ENCODE results near the gene MRPL47. TPM values are rescaled to one million over a fixed set of nuclear protein-coding genes. Genes with fewer than 3 reads are reported as not detected.

MRPL47 gene
- total and polyA plus RNA-seq, 2 of the 13 experiments (the other 11 are each of a cell fraction or from before 2014, with no cell fraction given) = 36.1 to 83.8 TPM

DNA sequence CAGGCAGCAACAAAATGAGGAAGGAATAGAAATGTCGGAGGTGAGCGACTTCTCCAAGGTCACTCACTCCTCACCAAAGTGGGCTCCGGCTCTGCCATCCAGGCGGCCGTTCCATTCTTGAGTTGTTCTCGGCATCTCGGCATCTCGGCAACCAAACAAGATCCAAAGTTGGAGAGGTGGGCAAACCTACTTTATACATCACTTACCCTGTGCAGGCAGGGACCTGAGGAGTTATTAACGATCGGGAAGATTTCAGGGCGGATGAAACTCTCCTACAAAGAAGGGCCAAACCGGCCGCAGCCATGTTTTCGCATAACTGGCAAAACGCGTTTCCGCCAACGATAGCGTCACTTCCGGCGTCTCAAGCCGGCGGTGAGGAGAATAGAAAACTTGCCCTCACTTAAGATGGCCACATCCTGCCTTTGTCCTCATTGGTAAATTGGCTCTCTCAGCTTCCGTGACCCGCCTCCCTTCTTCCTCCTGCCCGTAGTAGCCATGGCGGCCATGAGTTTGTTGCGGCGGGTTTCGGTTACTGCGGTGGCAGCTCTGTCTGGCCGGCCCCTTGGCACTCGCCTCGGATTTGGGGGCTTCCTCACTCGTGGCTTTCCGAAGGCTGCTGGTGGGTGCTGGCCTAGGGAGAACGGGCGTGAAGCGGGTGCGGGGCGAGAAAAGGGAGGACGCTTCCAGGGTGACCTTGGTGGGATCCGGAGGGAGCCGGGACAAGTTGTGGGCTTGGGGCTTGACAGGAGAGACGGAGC is at the start of gene MRPL47, which contains the start of gene NDUFB5 (continued):
- TF ChIP-seq ZNF879 (CRISPR knock-in tag; IDR thresholded peaks at IDR 0.05) (peak; percentile 77; the same call in 1 of the 2 replicates), ISL2 (CRISPR knock-in tag; IDR thresholded peaks at IDR 0.05) (peak; percentile 24; the same call in 1 of the 2 replicates), ZNF746 (CRISPR knock-in tag; IDR thresholded peaks at IDR 0.05) (no peak), ZMYM3 (CRISPR knock-in tag; IDR thresholded peaks at IDR 0.05) (peak; percentile 40; the same call in 1 of the 2 replicates), ESRRA (CRISPR knock-in tag; IDR thresholded peaks at IDR 0.05; ENCODE audit: low read depth) (peak; percentile 94), FOXK1 (CRISPR knock-in tag; IDR thresholded peaks at IDR 0.05; ENCODE audit: borderline replicate concordance, low read depth) (peak; percentile 92), FIP1L1 (IDR thresholded peaks at IDR 0.05; ENCODE audit: borderline replicate concordance, insufficient read depth, low read depth, low read length) (no peak), TBL1XR1 (IDR thresholded peaks at IDR 0.05; ENCODE audit: borderline replicate concordance, low read length, partially characterized antibody) (peak; percentile 17), HOXA3 (CRISPR knock-in tag; IDR thresholded peaks at IDR 0.05) (peak; percentile 99), ZNF619 (CRISPR knock-in tag; IDR thresholded peaks at IDR 0.05) (0 out of 2 replicates have a peak, but pooled peaks have one; percentile 7), RCOR2 (CRISPR knock-in tag; IDR thresholded peaks at IDR 0.05) (no peak), SCMH1 (CRISPR knock-in tag; IDR thresholded peaks at IDR 0.05; ENCODE audit: borderline replicate concordance) (no peak), HNF4A (CRISPR knock-in tag; IDR thresholded peaks at IDR 0.05) (no peak), BORCS8-MEF2B (CRISPR knock-in tag; IDR thresholded peaks at IDR 0.05) (0 out of 2 replicates have a peak, but pooled peaks have one; percentile 50), HNRNPLL (IDR thresholded peaks at IDR 0.05; ENCODE audit: low read depth, low read length, poor library complexity, severe bottlenecking) (peak; percentile 49), GRHL1 (CRISPR knock-in tag; conservative IDR thresholded peaks at IDR 0.05) (no peak), SP5 (CRISPR knock-in tag; IDR thresholded peaks at IDR 0.05; ENCODE audit: borderline replicate concordance, low read depth) (peak; percentile 43; the same call in 1 of the 2 replicates)
- TF ChIP-seq, protein P1, sequence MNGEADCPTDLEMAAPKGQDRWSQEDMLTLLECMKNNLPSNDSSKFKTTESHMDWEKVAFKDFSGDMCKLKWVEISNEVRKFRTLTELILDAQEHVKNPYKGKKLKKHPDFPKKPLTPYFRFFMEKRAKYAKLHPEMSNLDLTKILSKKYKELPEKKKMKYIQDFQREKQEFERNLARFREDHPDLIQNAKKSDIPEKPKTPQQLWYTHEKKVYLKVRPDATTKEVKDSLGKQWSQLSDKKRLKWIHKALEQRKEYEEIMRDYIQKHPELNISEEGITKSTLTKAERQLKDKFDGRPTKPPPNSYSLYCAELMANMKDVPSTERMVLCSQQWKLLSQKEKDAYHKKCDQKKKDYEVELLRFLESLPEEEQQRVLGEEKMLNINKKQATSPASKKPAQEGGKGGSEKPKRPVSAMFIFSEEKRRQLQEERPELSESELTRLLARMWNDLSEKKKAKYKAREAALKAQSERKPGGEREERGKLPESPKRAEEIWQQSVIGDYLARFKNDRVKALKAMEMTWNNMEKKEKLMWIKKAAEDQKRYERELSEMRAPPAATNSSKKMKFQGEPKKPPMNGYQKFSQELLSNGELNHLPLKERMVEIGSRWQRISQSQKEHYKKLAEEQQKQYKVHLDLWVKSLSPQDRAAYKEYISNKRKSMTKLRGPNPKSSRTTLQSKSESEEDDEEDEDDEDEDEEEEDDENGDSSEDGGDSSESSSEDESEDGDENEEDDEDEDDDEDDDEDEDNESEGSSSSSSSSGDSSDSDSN (CRISPR knock-in tag; IDR thresholded peaks at IDR 0.05) = peak; percentile 55
- TF ChIP-seq, protein P2, sequence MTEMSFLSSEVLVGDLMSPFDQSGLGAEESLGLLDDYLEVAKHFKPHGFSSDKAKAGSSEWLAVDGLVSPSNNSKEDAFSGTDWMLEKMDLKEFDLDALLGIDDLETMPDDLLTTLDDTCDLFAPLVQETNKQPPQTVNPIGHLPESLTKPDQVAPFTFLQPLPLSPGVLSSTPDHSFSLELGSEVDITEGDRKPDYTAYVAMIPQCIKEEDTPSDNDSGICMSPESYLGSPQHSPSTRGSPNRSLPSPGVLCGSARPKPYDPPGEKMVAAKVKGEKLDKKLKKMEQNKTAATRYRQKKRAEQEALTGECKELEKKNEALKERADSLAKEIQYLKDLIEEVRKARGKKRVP (CRISPR knock-in tag; IDR thresholded peaks at IDR 0.05) = no peak
- TF ChIP-seq, protein P3, sequence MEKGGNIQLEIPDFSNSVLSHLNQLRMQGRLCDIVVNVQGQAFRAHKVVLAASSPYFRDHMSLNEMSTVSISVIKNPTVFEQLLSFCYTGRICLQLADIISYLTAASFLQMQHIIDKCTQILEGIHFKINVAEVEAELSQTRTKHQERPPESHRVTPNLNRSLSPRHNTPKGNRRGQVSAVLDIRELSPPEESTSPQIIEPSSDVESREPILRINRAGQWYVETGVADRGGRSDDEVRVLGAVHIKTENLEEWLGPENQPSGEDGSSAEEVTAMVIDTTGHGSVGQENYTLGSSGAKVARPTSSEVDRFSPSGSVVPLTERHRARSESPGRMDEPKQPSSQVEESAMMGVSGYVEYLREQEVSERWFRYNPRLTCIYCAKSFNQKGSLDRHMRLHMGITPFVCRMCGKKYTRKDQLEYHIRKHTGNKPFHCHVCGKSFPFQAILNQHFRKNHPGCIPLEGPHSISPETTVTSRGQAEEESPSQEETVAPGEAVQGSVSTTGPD (CRISPR knock-in tag; IDR thresholded peaks at IDR 0.05) = 0 out of 2 replicates have a peak, but pooled peaks have one; percentile 18
- TF ChIP-seq, protein P4, sequence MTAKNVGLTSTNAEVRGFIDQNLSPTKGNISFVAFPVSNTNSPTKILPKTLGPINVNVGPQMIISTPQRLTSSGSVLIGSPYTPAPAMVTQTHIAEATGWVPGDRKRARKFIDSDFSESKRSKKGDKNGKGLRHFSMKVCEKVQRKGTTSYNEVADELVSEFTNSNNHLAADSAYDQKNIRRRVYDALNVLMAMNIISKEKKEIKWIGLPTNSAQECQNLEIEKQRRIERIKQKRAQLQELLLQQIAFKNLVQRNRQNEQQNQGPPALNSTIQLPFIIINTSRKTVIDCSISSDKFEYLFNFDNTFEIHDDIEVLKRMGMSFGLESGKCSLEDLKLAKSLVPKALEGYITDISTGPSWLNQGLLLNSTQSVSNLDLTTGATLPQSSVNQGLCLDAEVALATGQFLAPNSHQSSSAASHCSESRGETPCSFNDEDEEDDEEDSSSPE (CRISPR knock-in tag; IDR thresholded peaks at IDR 0.05) = peak; percentile 41; the same call in 1 of the 2 replicates
